CD4-positive, alpha-beta memory T cell (primary cell): Measurements from ENCODE around the gene CENPB. TPM values are rescaled to one million over a fixed set of nuclear protein-coding genes. Genes with fewer than 3 reads are reported as not detected.
A peak's percentile ranks its signal among the peaks of the same experiment; 100 is the strongest.

Source experiments
- CTCF ChIA-PET: fragments of 350-600 bp; sonication (Branson Sonifier 250); formaldehyde crosslinking; loops from one replicate; lab custom pipeline; 2021; ENCODE audit warnings: inconsistent platforms; ENCODE audit not compliant: partially characterized antibody; lab: Charles Lee
- POLR2A ChIA-PET: fragments of 350-600 bp; sonication (Branson Sonifier 250); formaldehyde crosslinking; loops from one replicate; lab custom pipeline; 2021; ENCODE audit not compliant: partially characterized antibody; lab: Charles Lee
- DNase-seq, 5 donors: peaks; one replicate each; pipeline versions ENCODE4 v3.0.0 to v3.0.0-alpha.2; 2020 to 2022; ENCODE audit warnings: mixed read lengths in 1 of 5
- H3K27ac ChIP-seq: one replicate; pipeline ENCODE4 v1.7.0; 2013; ENCODE audit warnings: low read depth, low read length
- H3K27me3 ChIP-seq: 2 replicates; pipeline ENCODE4 v1.7.0; 2013; ENCODE audit warnings: mild to moderate bottlenecking, low read length, moderate library complexity; ENCODE audit not compliant: insufficient read depth
- H3K36me3 ChIP-seq: 2 replicates; pipeline ENCODE4 v1.7.0; 2013; ENCODE audit warnings: mild to moderate bottlenecking, low read length, moderate library complexity; ENCODE audit not compliant: insufficient read depth
- H3K4me1 ChIP-seq: 2 replicates; pipeline ENCODE4 v1.7.0; 2013; ENCODE audit warnings: mild to moderate bottlenecking, low read length, moderate library complexity; ENCODE audit not compliant: insufficient read depth
- H3K4me3 ChIP-seq, 2 donors: one replicate each; pipeline ENCODE4 v1.7.0; 2013; ENCODE audit warnings: low read length in 2 of 2, mild to moderate bottlenecking in 1 of 2
- H3K9me3 ChIP-seq, 2 donors: one replicate each; pipeline ENCODE4 v1.7.0; 2013; ENCODE audit warnings: low read length in 2 of 2, control low read depth in 1 of 2; ENCODE audit not compliant: control insufficient read depth in 1 of 2
- H3K27ac Mint-ChIP-seq, 7 donors: one replicate each; pipeline ENCODE4 v1.8.0; 2020 to 2021; ENCODE audit warnings: mixed read lengths in 7 of 7, mild to moderate bottlenecking in 6 of 7, inconsistent platforms in 3 of 7, moderate library complexity in 3 of 7
- H3K27me3 Mint-ChIP-seq, 2 donors: one replicate each; pipeline ENCODE4 v1.8.0; 2020 to 2021; ENCODE audit warnings: mixed read lengths in 2 of 2
- H3K36me3 Mint-ChIP-seq, 2 donors: one replicate each; pipeline ENCODE4 v1.8.0; 2020 to 2021; ENCODE audit warnings: mixed read lengths in 2 of 2, inconsistent platforms in 1 of 2, mild to moderate bottlenecking in 1 of 2
- H3K4me1 Mint-ChIP-seq, 4 donors: one replicate each; pipeline ENCODE4 v1.8.0; 2020 to 2021; ENCODE audit warnings: mixed read lengths in 4 of 4, mild to moderate bottlenecking in 1 of 4
- H3K4me3 Mint-ChIP-seq, 8 donors: one replicate each; pipeline ENCODE4 v1.8.0; 2020 to 2021; ENCODE audit warnings: mixed read lengths in 8 of 8, mild to moderate bottlenecking in 7 of 8, moderate library complexity in 6 of 8, inconsistent platforms in 3 of 8
- H3K9me3 Mint-ChIP-seq, 8 donors: one replicate each; pipeline ENCODE4 v1.8.0; 2020 to 2021; ENCODE audit warnings: mixed read lengths in 8 of 8, mild to moderate bottlenecking in 5 of 8, inconsistent platforms in 3 of 8, moderate library complexity in 1 of 8
- intact Hi-C: fragments of 100-400 bp; cut with micrococcal nuclease; formaldehyde crosslinking; loops from one replicate; pipeline ENCODE4 v1.15.1; 2023
- polyA plus RNA-seq, 2 donors: library from polyadenylated mRNA; unstranded; fragments of 300-500 nt; fragmentation: Illumina TruSeq; gene quantifications; one replicate each; pipeline ENCODE4 v1.2.3, GENCODE V29; 2021
- total RNA-seq, 2 experiments: library from RNA; stranded (reverse); gene quantifications; one replicate each; pipeline ENCODE4 v1.2.3, GENCODE V29; 2021

The CENPB gene
- total and polyA plus RNA-seq, 4 experiments from 2014 or later = 0.56 to 56.7 (median 27.1) TPM

GRCh38 chr20:3777716-3778629 lies 8.6 kb downstream of the CENPB start:
- H3K27me3 Mint-ChIP-seq = peaks cover 1 to 2% of the 10 kb centered on the region in 2 donors
- ChIA-PET POLR2A (interaction anchor here (1.2 to 3.9 kb wide), 9 partner anchors 8 to 42 kb away, joined by 3 to 41 read pairs (median 7); partner anchors contain the start of genes ADISSP, AP5S1, CDC25B and CENPB), CTCF (interaction anchor here (1.2 to 3.9 kb wide), 6 partner anchors 10 to 307 kb away, joined by 3 to 22 read pairs (median 6); partner anchors contain the start of genes ADISSP and AP5S1)
- Histone ChIP-seq H3K4me3 (peak overlapping the region; percentile 42 to 57), H3K27ac (peak overlapping the region; percentile 4), H3K9me3 (no peaks in the 10 kb centered on the region), H3K27me3 (no peaks in the 10 kb centered on the region), H3K4me1 (peaks cover 36% of the 10 kb centered on the region), H3K36me3 (no peaks in the 10 kb centered on the region)
- H3K9me3 Mint-ChIP-seq = peaks cover 0 to 2% (median 0%) of the 10 kb centered on the region in 8 donors
- DNase-seq = peak in 2 of 5 donors; percentile 28 to 55
- peaks cover 18 to 50% (median 31%) of the 10 kb centered on the region in 4 donors for H3K4me1 Mint-ChIP-seq
- peak overlapping the region in 3 of 7 donors; percentile 29 to 82 (median 51) for H3K27ac Mint-ChIP-seq
- intact Hi-C loops = no loop called here
- H3K4me3 Mint-ChIP-seq = peak overlapping the region; percentile 63 to 86 (median 80)
- H3K36me3 Mint-ChIP-seq = no peaks in the 10 kb centered on the region

- H3K9me3 Mint-ChIP-seq = peaks cover 0 to 2% (median 0%) of the 10 kb centered on the region in 8 donors
- H3K9me3 ChIP-seq = no peaks in the 10 kb centered on the region
- H3K4me1 Mint-ChIP-seq = peaks cover 18 to 43% (median 30%) of the 10 kb centered on the region in 4 donors
- H3K27me3 ChIP-seq = no peaks in the 10 kb centered on the region
- ChIA-PET CTCF (interaction anchor here (2.1 to 3.9 kb wide), 3 partner anchors 9 to 78 kb away, joined by 7 to 22 read pairs (median 12); partner anchors contain the start of genes ADISSP and AP5S1), POLR2A (interaction anchor here (1.3 to 3.9 kb wide), 6 partner anchors 9 to 43 kb away, joined by 5 to 41 read pairs (median 12); partner anchors contain the start of genes ADISSP, AP5S1, CDC25B and CENPB)
- intact Hi-C loops = no loop called here
- H3K4me3 ChIP-seq = peak overlapping the region; percentile 42 to 57
- no peaks in the 10 kb centered on the region for H3K36me3 ChIP-seq
- H3K27ac ChIP-seq = peak overlapping the region; percentile 4
- peak overlapping the region in 4 of 7 donors; percentile 13 to 82 (median 40) for H3K27ac Mint-ChIP-seq
- no peak for DNase-seq
- H3K4me1 ChIP-seq = peaks cover 36% of the 10 kb centered on the region
- peak overlapping the region; percentile 63 to 86 (median 80) for H3K4me3 Mint-ChIP-seq
- no peaks in the 10 kb centered on the region for H3K36me3 Mint-ChIP-seq
- peaks cover 1 to 5% of the 10 kb centered on the region in 2 donors for H3K27me3 Mint-ChIP-seq
Observed at GRCh38 chr20:3777381-3777715, 9.2 kb downstream of the CENPB start.

GRCh38 chr20:3775457-3776108 lies 11.0 kb downstream of the CENPB start:
- Histone ChIP-seq H3K9me3 (no peaks in the 10 kb centered on the region), H3K4me1 (peaks cover 24% of the 10 kb centered on the region), H3K4me3 (no peak overlapping the region), H3K27me3 (no peaks in the 10 kb centered on the region), H3K27ac (no peak overlapping the region), H3K36me3 (no peaks in the 10 kb centered on the region)
- Mint-ChIP-seq H3K4me1 (peaks cover 10 to 28% (median 18%) of the 10 kb centered on the region in 4 donors), H3K9me3 (peaks cover 0 to 2% (median 0%) of the 10 kb centered on the region in 8 donors), H3K27ac (peak overlapping the region in 1 of 7 donors; percentile 15), H3K4me3 (peak overlapping the region in 1 of 8 donors; percentile 42), H3K36me3 (no peaks in the 10 kb centered on the region), H3K27me3 (peaks cover 1 to 5% of the 10 kb centered on the region in 2 donors)
- ChIA-PET POLR2A (interaction anchor here (2.9 kb wide), 1 partner anchor 11 kb away, joined by 16 read pairs; the partner anchor contains the start of gene CENPB), CTCF (interaction anchor here (0.8 to 1.2 kb wide), 3 partner anchors 18 to 69 kb away, joined by 3 read pairs; partner anchors contain the start of gene AP5S1)
- intact Hi-C loops = no loop called here
- no peak for DNase-seq

GRCh38 chr20:3771552-3772058 lies 14.9 kb downstream of the CENPB start:
- DNase-seq = no peak
- peaks cover 16% of the 10 kb centered on the region for H3K4me1 ChIP-seq
- Mint-ChIP-seq H3K4me3 (no peak overlapping the region), H3K36me3 (peaks cover 0 to 2% of the 10 kb centered on the region in 2 donors), H3K4me1 (peaks cover 5 to 19% (median 11%) of the 10 kb centered on the region in 4 donors), H3K27ac (no peak overlapping the region), H3K27me3 (peaks cover 0 to 3% of the 10 kb centered on the region in 2 donors), H3K9me3 (peaks cover 0 to 4% (median 0%) of the 10 kb centered on the region in 8 donors)
- ChIA-PET POLR2A (interaction anchor here (1.4 kb wide), 1 partner anchor 14 kb away, joined by 5 read pairs; the partner anchor contains the start of gene CENPB), CTCF (interaction anchor here (1.2 to 1.7 kb wide), 2 partner anchors 19 to 49 kb away, joined by 3 to 5 read pairs; partner anchors contain the start of gene AP5S1)
- H3K9me3 ChIP-seq = no peaks in the 10 kb centered on the region
- no peak overlapping the region for H3K27ac ChIP-seq
- H3K4me3 ChIP-seq = no peak overlapping the region
- H3K36me3 ChIP-seq = no peaks in the 10 kb centered on the region
- intact Hi-C loops = no loop called here
- H3K27me3 ChIP-seq = no peaks in the 10 kb centered on the region

GRCh38 chr20:3768342-3769130 lies 18.0 kb downstream of the CENPB start:
- peak overlapping the region; percentile 96 to 99 (median 98) for H3K27ac Mint-ChIP-seq

More at GRCh38 chr20:3768342-3769130, 18.0 kb downstream of the CENPB start:
- intact Hi-C loops = loop anchor here (1.0 to 5.0 kb wide), 6 partner anchors 13 to 249 kb away; partner anchors contain the start of genes AP5S1, CDC25B, RNF24 and SPEF1
- H3K4me1 Mint-ChIP-seq = peaks cover 8 to 27% (median 16%) of the 10 kb centered on the region in 4 donors
- peaks cover 25% of the 10 kb centered on the region for H3K4me1 ChIP-seq
- H3K9me3 Mint-ChIP-seq = peaks cover 0 to 2% (median 0%) of the 10 kb centered on the region in 8 donors
- H3K9me3 ChIP-seq = no peaks in the 10 kb centered on the region
- POLR2A ChIA-PET = interaction anchor here (0.7 to 5.0 kb wide), 20 partner anchors 9 to 565 kb away, joined by 3 to 73 read pairs (median 6); partner anchors contain the start of genes AP5S1, CDC25B, CENPB and SPEF1
- H3K36me3 Mint-ChIP-seq = peaks cover 0 to 2% of the 10 kb centered on the region in 2 donors
- H3K27me3 Mint-ChIP-seq = peaks cover 0 to 2% of the 10 kb centered on the region in 2 donors
- H3K4me3 ChIP-seq = peak overlapping the region; percentile 64 to 90
- no peaks in the 10 kb centered on the region for H3K27me3 ChIP-seq
- CTCF ChIA-PET = interaction anchor here (0.7 to 4.9 kb wide), 22 partner anchors 10 to 133 kb away, joined by 3 to 64 read pairs (median 5); partner anchors contain the start of genes AP5S1, CENPB, SIGLEC1 and SPEF1
- H3K27ac ChIP-seq = peak overlapping the region; percentile 98
- H3K36me3 ChIP-seq = no peaks in the 10 kb centered on the region
- DNase-seq = peak; percentile 86 to 93 (median 87)
- H3K4me3 Mint-ChIP-seq = peak overlapping the region; percentile 86 to 94 (median 90)
